ENCODE results near the gene SLC22A17. TPM values are rescaled to one million over a fixed set of nuclear protein-coding genes. Genes with fewer than 3 reads are reported as not detected.

SLC22A17 gene
- total and polyA plus RNA-seq, 10 of the 15 experiments (the other 5 are each of a cell fraction or from before 2014, with no cell fraction given) = not detected

- Histone ChIP-seq H3K27ac (ENCODE audit: control insufficient read depth, insufficient read depth) (no peak overlapping the region), H3K36me3 (ENCODE audit: control insufficient read depth in 2 of 2, insufficient read depth in 2 of 2, low read length in 1 of 2) (no peaks in the 10 kb centered on the region), H4K20me1 (ENCODE audit: control insufficient read depth, insufficient read depth) (no peaks in the 10 kb centered on the region), H3K9ac (ENCODE audit: control insufficient read depth, insufficient read depth, low read length) (no peak overlapping the region), H3K4me2 (ENCODE audit: control insufficient read depth, insufficient read depth) (no peak overlapping the region), H3K4me1 (ENCODE audit: control insufficient read depth, insufficient read depth, low read length) (no peaks in the 10 kb centered on the region), H3K4me3 (no peak overlapping the region), H3K27me3 (replicated peaks in 1 of 2; ENCODE audit: control insufficient read depth in 2 of 2, insufficient read depth in 2 of 2, low read length in 1 of 2) (no peaks in the 10 kb centered on the region; a peak in 1 of 4 replicates), H3K79me2 (ENCODE audit: control insufficient read depth, insufficient read depth, low read length) (no peaks in the 10 kb centered on the region), H3K9me3 (replicated peaks; ENCODE audit: control insufficient read depth, insufficient read depth, low read length) (no peaks in the 10 kb centered on the region), H2AFZ (ENCODE audit: control insufficient read depth, low read depth, low read length) (no peak overlapping the region)
- FAIRE-seq = no peak
- no peak for ATAC-seq
- 0% methylated on average over 3 of the region's 3 CpGs for WGBS (ENCODE audit: insufficient coverage, insufficient replicate concordance, low lambda C conversion rate, missing lambda C conversion rate)
- DNase-seq (ENCODE audit: low read depth, low spot score) = no peak
- no TSS peak for BruUV-seq (replicated peaks)
- RAD21 ChIA-PET (ENCODE audit: unreplicated experiment) = no interaction called here
- POLR2A ChIA-PET = no interaction called here
- CTCF ChIA-PET = interaction anchor here (1.2 to 1.5 kb wide), 3 partner anchors 11 to 55 kb away, joined by 3 to 6 read pairs (median 4); no protein-coding TSS in a partner anchor
- SMC1A ChIA-PET (ENCODE audit: uncharacterized antibody, unreplicated experiment) = interaction anchor here (1.2 kb wide), 1 partner anchor 262 kb away, joined by 3 read pairs; no protein-coding TSS in a partner anchor
- intact Hi-C loops (cut with micrococcal nuclease; ENCODE audit: unreplicated experiment) = loop anchor here (2.0 kb wide), 1 partner anchor 261 kb away; no protein-coding TSS in a partner anchor
- in situ Hi-C loops (cut with MboI) = loop anchor here (5.0 kb wide), 1 partner anchor 120 kb away; no protein-coding TSS in a partner anchor
- TF ChIP-seq IRF5 (IDR thresholded peaks at IDR 0.05; ENCODE audit: borderline replicate concordance) = no peak
- TF ChIP-seq SUZ12 (IDR thresholded peaks at IDR 0.05; ENCODE audit: unreplicated experiment) = no peak
- TF ChIP-seq WRNIP1 (IDR thresholded peaks at IDR 0.05; ENCODE audit: borderline replicate concordance, low read depth, low read length) = no peak
- no peak for TF ChIP-seq SRF (IDR thresholded peaks at IDR 0.05; ENCODE audit: low read depth in 2 of 2, low read length in 2 of 2)
- TF ChIP-seq BRCA1 (IDR thresholded peaks at IDR 0.05; ENCODE audit: low read depth, low read length) = no peak
- TF ChIP-seq FOXK2 (IDR thresholded peaks at IDR 0.05) = no peak
- TF ChIP-seq HDAC6 (IDR thresholded peaks at IDR 0.05; ENCODE audit: unreplicated experiment) = no peak
- TF ChIP-seq ZNF217 (IDR thresholded peaks at IDR 0.05) = no peak
- no peak for TF ChIP-seq SMARCA5 (IDR thresholded peaks at IDR 0.05)
- TF ChIP-seq, protein P1, sequence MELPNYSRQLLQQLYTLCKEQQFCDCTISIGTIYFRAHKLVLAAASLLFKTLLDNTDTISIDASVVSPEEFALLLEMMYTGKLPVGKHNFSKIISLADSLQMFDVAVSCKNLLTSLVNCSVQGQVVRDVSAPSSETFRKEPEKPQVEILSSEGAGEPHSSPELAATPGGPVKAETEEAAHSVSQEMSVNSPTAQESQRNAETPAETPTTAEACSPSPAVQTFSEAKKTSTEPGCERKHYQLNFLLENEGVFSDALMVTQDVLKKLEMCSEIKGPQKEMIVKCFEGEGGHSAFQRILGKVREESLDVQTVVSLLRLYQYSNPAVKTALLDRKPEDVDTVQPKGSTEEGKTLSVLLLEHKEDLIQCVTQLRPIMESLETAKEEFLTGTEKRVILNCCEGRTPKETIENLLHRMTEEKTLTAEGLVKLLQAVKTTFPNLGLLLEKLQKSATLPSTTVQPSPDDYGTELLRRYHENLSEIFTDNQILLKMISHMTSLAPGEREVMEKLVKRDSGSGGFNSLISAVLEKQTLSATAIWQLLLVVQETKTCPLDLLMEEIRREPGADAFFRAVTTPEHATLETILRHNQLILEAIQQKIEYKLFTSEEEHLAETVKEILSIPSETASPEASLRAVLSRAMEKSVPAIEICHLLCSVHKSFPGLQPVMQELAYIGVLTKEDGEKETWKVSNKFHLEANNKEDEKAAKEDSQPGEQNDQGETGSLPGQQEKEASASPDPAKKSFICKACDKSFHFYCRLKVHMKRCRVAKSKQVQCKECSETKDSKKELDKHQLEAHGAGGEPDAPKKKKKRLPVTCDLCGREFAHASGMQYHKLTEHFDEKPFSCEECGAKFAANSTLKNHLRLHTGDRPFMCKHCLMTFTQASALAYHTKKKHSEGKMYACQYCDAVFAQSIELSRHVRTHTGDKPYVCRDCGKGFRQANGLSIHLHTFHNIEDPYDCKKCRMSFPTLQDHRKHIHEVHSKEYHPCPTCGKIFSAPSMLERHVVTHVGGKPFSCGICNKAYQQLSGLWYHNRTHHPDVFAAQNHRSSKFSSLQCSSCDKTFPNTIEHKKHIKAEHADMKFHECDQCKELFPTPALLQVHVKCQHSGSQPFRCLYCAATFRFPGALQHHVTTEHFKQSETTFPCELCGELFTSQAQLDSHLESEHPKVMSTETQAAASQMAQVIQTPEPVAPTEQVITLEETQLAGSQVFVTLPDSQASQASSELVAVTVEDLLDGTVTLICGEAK (IDR thresholded peaks at IDR 0.05; ENCODE audit: borderline replicate concordance) = no peak
- TF ChIP-seq DPF2 (IDR thresholded peaks at IDR 0.05) = no peak
- no peak for TF ChIP-seq TBL1XR1 (IDR thresholded peaks at IDR 0.05; ENCODE audit: low read depth, low read length)
- TF ChIP-seq MYC (IDR thresholded peaks at IDR 0.05; ENCODE audit: insufficient read depth, insufficient read length, insufficient replicate concordance, low read length, severe bottlenecking) = no peak
- TF ChIP-seq CHD1 (IDR thresholded peaks at IDR 0.05; ENCODE audit: low read depth, low read length) = no peak
- TF ChIP-seq ETV6 (conservative IDR thresholded peaks at IDR 0.05 in 1 of 2, IDR thresholded peaks at IDR 0.05 in 1 of 2; ENCODE audit: borderline replicate concordance in 1 of 2, low read depth in 1 of 2) = no peak
- no peak for TF ChIP-seq GABPA (IDR thresholded peaks at IDR 0.05; ENCODE audit: low read depth)
- TF ChIP-seq, protein P2, sequence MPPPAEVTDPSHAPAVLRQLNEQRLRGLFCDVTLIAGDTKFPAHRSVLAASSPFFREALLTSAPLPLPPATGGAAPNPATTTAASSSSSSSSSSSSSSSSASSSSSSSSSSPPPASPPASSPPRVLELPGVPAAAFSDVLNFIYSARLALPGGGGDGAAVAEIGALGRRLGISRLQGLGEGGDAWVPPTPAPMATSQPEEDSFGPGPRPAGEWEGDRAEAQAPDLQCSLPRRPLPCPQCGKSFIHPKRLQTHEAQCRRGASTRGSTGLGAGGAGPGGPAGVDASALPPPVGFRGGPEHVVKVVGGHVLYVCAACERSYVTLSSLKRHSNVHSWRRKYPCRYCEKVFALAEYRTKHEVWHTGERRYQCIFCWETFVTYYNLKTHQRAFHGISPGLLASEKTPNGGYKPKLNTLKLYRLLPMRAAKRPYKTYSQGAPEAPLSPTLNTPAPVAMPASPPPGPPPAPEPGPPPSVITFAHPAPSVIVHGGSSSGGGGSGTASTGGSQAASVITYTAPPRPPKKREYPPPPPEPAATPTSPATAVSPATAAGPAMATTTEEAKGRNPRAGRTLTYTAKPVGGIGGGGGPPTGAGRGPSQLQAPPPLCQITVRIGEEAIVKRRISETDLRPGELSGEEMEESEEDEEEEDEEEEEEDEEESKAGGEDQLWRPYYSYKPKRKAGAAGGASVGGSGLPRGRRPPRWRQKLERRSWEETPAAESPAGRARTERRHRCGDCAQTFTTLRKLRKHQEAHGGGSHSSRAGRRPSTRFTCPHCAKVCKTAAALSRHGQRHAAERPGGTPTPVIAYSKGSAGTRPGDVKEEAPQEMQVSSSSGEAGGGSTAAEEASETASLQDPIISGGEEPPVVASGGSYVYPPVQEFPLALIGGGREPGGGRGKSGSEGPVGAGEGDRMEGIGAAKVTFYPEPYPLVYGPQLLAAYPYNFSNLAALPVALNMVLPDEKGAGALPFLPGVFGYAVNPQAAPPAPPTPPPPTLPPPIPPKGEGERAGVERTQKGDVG (CRISPR knock-in tag; IDR thresholded peaks at IDR 0.05) = no peak
These were observed 29.2 kb upstream of the SLC22A17 start for GRCh38 chr14:23381871-23382270.
